Heart left ventricle (tissue), 13 donors: ENCODE measurements around the gene KCNQ2.

Source experiments
- POLR2A ChIP-seq, 2 donors: fragments of 450-650 bp; IDR thresholded peaks; one replicate each; pipeline ENCODE4 v1.6.1; 2017; ENCODE audit warnings: antibody characterized with exemption in 2 of 2, mild to moderate bottlenecking in 2 of 2, moderate library complexity in 2 of 2
- TF ChIP-seq, protein P1 (sequence below), 12 donors: fragments of 200-600 bp; sonication (generic) in 4 of 12; IDR thresholded peaks; one replicate each; pipeline versions ENCODE4 v1.5.0 to v1.8.0; 2018 to 2022; ENCODE audit warnings: antibody characterized with exemption in 12 of 12, mild to moderate bottlenecking in 5 of 12
- donor health status: ischemic (EF 13 %, LVEDD 7.1; RV severe dilation, severe dysfunction).
- donor health status: DM: no; HTN: yes; CAD: no.
- donor health status: DM: no; HTN: no; CAD: no.
- donor health status: ischemic (EF 25% LVEDD 6.9; RV normal size, moderate dysfunction).
- donor health status: ischemic (EF 25% LVEDD 5.7; RV mildly dilated, moderate dysfunction).
- donor health status: ischemic (EF 35%, LVEDD 5.7; RV mildly dilated, moderate dysfunction).
- donor health status: nonischemic (EF 11% LVEDD 7.7; RV severe dilation, severe dysfunction).
- donor health status: DM: yes; HTN: yes; CAD: no.
- donor health status: PGD.
- donor health status: ischemic (EF 29% LVEDD 5.4; RV normal size, mild dysfunction).
- donor health status: nonischemic (EF 23%, LVEDD 6.1; RV moderate dilation, normal function).

DNA sequence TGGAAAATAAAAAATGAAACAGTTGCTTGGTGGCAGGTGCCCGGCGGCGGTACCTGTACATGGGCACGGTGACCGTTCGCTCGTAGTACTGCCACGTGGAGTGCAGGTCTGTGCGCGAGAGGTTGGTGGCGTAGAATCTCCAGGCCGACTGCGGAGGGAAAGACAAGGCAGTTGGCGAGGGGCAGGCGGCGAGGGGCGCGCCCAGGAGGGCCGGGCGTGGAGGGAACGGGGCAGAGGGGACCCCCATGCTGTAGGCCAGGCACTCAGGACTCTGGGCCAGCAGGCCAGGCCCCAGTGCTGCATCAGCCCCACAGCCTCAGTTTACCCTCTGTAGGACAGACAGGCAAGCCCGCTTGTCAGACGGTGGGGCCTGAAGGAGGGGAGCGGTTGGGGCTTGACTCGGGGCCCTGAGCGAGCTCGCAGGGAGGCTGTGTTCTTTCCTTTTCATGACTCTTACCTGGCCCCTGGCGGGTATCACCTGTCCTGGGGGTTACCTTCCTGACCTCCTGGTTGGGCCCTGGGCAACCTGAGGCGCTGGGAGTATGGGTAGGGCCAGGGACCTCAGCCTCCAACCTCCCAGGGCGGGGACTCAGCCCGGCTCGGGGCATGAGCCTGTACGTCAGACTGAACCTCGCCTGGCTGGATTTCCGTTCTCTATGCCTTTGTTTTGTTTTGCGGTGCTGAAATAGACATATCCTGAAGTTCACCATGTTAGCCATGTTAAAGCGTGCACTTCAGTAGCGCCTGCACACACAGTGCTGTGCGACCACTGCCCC is 38.5 kb downstream of the KCNQ2 start:
- TF ChIP-seq, protein P1, sequence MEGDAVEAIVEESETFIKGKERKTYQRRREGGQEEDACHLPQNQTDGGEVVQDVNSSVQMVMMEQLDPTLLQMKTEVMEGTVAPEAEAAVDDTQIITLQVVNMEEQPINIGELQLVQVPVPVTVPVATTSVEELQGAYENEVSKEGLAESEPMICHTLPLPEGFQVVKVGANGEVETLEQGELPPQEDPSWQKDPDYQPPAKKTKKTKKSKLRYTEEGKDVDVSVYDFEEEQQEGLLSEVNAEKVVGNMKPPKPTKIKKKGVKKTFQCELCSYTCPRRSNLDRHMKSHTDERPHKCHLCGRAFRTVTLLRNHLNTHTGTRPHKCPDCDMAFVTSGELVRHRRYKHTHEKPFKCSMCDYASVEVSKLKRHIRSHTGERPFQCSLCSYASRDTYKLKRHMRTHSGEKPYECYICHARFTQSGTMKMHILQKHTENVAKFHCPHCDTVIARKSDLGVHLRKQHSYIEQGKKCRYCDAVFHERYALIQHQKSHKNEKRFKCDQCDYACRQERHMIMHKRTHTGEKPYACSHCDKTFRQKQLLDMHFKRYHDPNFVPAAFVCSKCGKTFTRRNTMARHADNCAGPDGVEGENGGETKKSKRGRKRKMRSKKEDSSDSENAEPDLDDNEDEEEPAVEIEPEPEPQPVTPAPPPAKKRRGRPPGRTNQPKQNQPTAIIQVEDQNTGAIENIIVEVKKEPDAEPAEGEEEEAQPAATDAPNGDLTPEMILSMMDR (IDR thresholded peaks at IDR 0.05) = no peak
- no peak for TF ChIP-seq POLR2A (IDR thresholded peaks at IDR 0.05)
